Osteoblast (primary cell): ENCODE data around the gene SEC23A. TPM values are rescaled to one million over a fixed set of nuclear protein-coding genes. Genes with fewer than 3 reads are reported as not detected.
"Not testable (repeated sequence)": the region's sequence is repeated elsewhere in the genome, so short reads cannot be mapped to it uniquely, and the experiment has no call there.

ENCODE experiments used
- DNase-seq: peaks from one replicate; pipeline ENCODE4 v3.0.0; 2011; ENCODE audit warnings: low spot score, mixed read lengths; ENCODE audit not compliant: insufficient read length; ENCODE audit errors: missing footprints
- H2AFZ ChIP-seq: 2 replicates; pipeline ENCODE4 v1.6.0; 2011; ENCODE audit warnings: mild to moderate bottlenecking, low read length
- H3K27ac ChIP-seq: 2 replicates; pipeline ENCODE4 v1.5.1; 2011; ENCODE audit warnings: mild to moderate bottlenecking, low read depth, low read length, moderate library complexity
- H3K27me3 ChIP-seq: 2 replicates; pipeline ENCODE4 v1.6.0; 2012; ENCODE audit warnings: mild to moderate bottlenecking, control low read depth, inconsistent platforms, low read length, moderate library complexity; ENCODE audit not compliant: insufficient read depth
- H3K36me3 ChIP-seq: 2 replicates; pipeline ENCODE4 v1.5.1; 2011; ENCODE audit warnings: mild to moderate bottlenecking, low read length, control low read depth, moderate library complexity; ENCODE audit not compliant: insufficient read depth
- H3K4me1 ChIP-seq: 2 replicates; pipeline ENCODE4 v1.5.1; 2011; ENCODE audit warnings: mild to moderate bottlenecking, low read length, control low read depth, moderate library complexity; ENCODE audit not compliant: insufficient read depth
- H3K4me2 ChIP-seq: 2 replicates; pipeline ENCODE4 v1.6.0; 2011; ENCODE audit warnings: mild to moderate bottlenecking, low read length; ENCODE audit not compliant: insufficient read depth
- H3K4me3 ChIP-seq: fragments of 200-600 bp; sonication (generic); 3 replicates; pipeline ENCODE4 v1.5.1; 2012; ENCODE audit warnings: mild to moderate bottlenecking, low read length, inconsistent platforms; ENCODE audit not compliant: insufficient read depth
- H3K79me2 ChIP-seq: 2 replicates; pipeline ENCODE4 v1.6.0; 2012; ENCODE audit warnings: mild to moderate bottlenecking, low read length, control low read depth, inconsistent platforms; ENCODE audit not compliant: insufficient read depth
- H3K9me3 ChIP-seq: 2 replicates; pipeline ENCODE4 v1.5.1; 2011; ENCODE audit warnings: low read depth, low read length, control low read depth
- H4K20me1 ChIP-seq: 2 replicates; pipeline ENCODE4 v1.6.0; 2012; ENCODE audit warnings: mild to moderate bottlenecking, low read length, control low read depth; ENCODE audit not compliant: insufficient read depth
- CTCF ChIP-seq: IDR thresholded peaks from 2 replicates; pipeline ENCODE4 v1.5.1; 2011; ENCODE audit warnings: mild to moderate bottlenecking, low read depth, low read length, moderate library complexity; ENCODE audit errors: extremely low read depth
- total RNA-seq: library from RNA; depleted of rRNA; stranded (reverse); fragments of >200 nt; gene quantifications from 2 replicates; pipeline ENCODE4 v1.2.3, GENCODE V29; 2012

Gene SEC23A
- 322 and 326 TPM in 2 replicates for total RNA-seq

GRCh38 chr14:39102969-39103957 is at the start of gene SEC23A:
Gene SEC23A (minus strand): TSS chr14:39103235. CDS start chr14:39096118, 7,117 bp downstream.
- DNase-seq = peak; percentile 92
- H3K36me3 ChIP-seq = peaks cover 10% of the 10 kb centered on the region
- H4K20me1 ChIP-seq = peaks cover 22% of the 10 kb centered on the region
- peak within 1 kb of the TSS; percentile 80 for H3K27ac ChIP-seq
- H3K9me3 ChIP-seq = no peaks in the 10 kb centered on the region
- peak within 1 kb of the TSS; percentile 84 for H3K4me3 ChIP-seq
- peaks cover 64% of the 10 kb centered on the region for H3K79me2 ChIP-seq
- H3K27me3 ChIP-seq = no peaks in the 10 kb centered on the region
- H3K4me2 ChIP-seq = peak within 1 kb of the TSS; percentile 96
- peak within 1 kb of the TSS; percentile 84 for H2AFZ ChIP-seq
- peaks cover 23% of the 10 kb centered on the region for H3K4me1 ChIP-seq
- no peak for TF ChIP-seq CTCF

DNA sequence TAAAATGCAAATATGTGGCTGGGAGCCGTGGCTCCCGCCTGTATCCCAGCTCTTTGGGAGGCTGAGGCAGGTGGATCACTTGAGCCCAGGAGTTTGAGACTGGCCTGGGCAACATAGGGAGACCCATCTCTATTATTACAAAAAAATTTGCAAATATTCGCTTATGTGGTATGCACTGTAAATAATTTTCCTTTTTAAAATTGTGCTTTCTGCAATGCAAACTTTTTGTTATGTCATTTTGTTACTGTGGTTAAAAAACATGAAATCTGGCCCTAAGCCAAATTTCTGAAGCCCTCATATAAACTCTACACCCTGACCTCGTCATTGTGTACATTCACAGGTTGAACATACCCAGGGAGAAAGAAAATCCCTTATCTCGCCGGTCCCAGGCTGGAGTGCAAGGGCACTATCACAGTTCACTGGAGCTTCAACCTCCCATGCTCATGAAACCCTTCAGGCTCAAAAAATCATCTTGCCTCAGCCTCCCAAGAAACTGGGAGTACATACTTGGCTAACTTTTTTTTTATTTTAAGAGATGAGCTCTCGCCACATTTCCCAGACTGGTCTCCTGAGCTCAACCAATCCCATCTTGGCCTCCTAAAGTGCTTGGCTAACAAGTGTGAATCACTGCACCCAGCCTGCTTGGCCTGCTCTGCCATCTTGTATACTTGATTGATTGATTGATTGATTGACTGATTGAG is 42.4 kb upstream of the SEC23A start:
- peaks cover 13% of the 10 kb centered on the region for H3K36me3 ChIP-seq
- DNase-seq = no peak
- no peaks in the 10 kb centered on the region for H3K9me3 ChIP-seq
- no peaks in the 10 kb centered on the region for H3K4me1 ChIP-seq
- H3K79me2 ChIP-seq = no peaks in the 10 kb centered on the region
- no peaks in the 10 kb centered on the region for H4K20me1 ChIP-seq
- no peak for TF ChIP-seq CTCF
- H3K4me3 ChIP-seq = no peak overlapping the region
- H3K4me2 ChIP-seq = no peak overlapping the region
- H3K27ac ChIP-seq = no peak overlapping the region
- no peak overlapping the region for H2AFZ ChIP-seq
- H3K27me3 ChIP-seq = no peaks in the 10 kb centered on the region

DNA sequence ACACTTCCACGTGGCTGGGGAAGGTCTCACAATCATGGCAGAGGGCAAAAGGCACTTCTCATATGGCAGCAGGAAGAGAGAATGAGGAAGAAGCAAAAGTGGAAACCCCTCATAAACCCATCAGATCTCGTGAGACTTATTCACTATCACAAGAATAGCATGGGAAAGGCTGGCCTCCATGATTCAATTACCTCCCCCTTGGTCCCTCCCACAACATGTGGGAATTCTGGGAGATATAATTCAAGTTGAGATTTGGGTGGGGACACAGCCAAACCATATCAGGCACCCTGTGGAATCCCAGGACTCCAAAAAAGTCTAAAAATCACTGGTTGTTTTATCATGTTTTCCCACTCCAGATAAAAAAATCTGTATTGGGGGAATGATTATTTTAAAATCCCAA is 40.2 kb upstream of the SEC23A start:
- not testable (repeated sequence) for H3K27ac ChIP-seq

DNA sequence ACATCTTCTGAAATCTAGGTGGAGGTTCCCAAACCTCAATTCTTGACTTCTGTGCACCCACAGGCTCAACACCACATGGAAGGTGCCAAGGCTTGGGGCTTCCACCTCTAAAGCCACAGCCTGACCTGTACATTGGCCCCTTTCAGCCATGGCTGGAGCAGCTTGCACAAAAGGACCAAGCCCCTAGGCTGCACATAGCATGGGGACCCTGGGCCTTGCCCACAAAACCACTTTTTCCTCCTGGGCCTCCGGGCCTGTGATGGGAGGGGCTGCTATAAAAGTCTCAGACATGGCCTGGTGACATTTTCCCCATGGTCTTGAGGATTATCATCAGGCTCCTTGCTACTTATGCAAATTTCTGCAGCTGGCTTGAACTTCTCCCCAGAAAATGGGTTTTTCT is 38.6 kb upstream of the SEC23A start:
- H3K4me3 ChIP-seq, H3K4me1 ChIP-seq, H3K4me2 ChIP-seq, H3K27ac ChIP-seq, H3K9me3 ChIP-seq, H4K20me1 ChIP-seq, H3K79me2 ChIP-seq, H3K27me3 ChIP-seq, DNase-seq, H2AFZ ChIP-seq: not testable (repeated sequence)
- H3K36me3 ChIP-seq = peaks cover 13% of the 10 kb centered on the region

More for the DNA sequence above, 40.2 kb upstream of the SEC23A start:
- H3K27me3 ChIP-seq, H3K36me3 ChIP-seq, H3K9me3 ChIP-seq, H3K4me3 ChIP-seq, H3K4me2 ChIP-seq, H3K4me1 ChIP-seq, DNase-seq, H3K79me2 ChIP-seq, H2AFZ ChIP-seq, H4K20me1 ChIP-seq: not testable (repeated sequence)
